Muscle of leg (tissue), 11 donors: Measurements from ENCODE around the gene PCDH7. TPM values are rescaled to one million over a fixed set of nuclear protein-coding genes. Genes with fewer than 3 reads are reported as not detected.
A peak's percentile ranks its signal among the peaks of the same experiment; 100 is the strongest.

Experiments used
- DNase-seq: peaks from one replicate; pipeline ENCODE4 v3.0.0; 2013
- H3K27ac ChIP-seq: one replicate; pipeline ENCODE4 v1.5.1; 2013; ENCODE audit warnings: mild to moderate bottlenecking, low read length, control low read depth
- H3K27me3 ChIP-seq: one replicate; pipeline ENCODE4 v1.6.1; 2013; ENCODE audit warnings: low read length; ENCODE audit not compliant: control insufficient read depth, insufficient read depth
- H3K36me3 ChIP-seq: one replicate; pipeline ENCODE4 v1.6.1; 2013; ENCODE audit warnings: low read length; ENCODE audit not compliant: control insufficient read depth, insufficient read depth
- H3K4me1 ChIP-seq: one replicate; pipeline ENCODE4 v1.6.1; 2013; ENCODE audit warnings: low read length; ENCODE audit not compliant: control insufficient read depth, insufficient read depth
- H3K4me3 ChIP-seq: one replicate; pipeline ENCODE4 v1.5.1; 2013; ENCODE audit warnings: low read length, control low read depth
- H3K9me3 ChIP-seq: replicated peaks from 2 replicates; pipeline ENCODE4 v1.6.1; 2013; ENCODE audit warnings: low read depth, low read length; ENCODE audit not compliant: control insufficient read depth
- WGBS: methylation state at CpG from one replicate; pipeline ENCODE4 v1.1.5; 2013; ENCODE audit warnings: missing lambda C conversion rate; ENCODE audit not compliant: insufficient coverage; 5-methylcytosine and 5-hydroxymethylcytosine counted together
- polyA plus RNA-seq, 8 donors: library from polyadenylated mRNA; unstranded; fragments of 120-200 nt; gene quantifications; one replicate each; pipeline versions ENCODE4 v1.2.1 to v1.2.3, GENCODE V29; 2013; ENCODE audit warnings: inconsistent platforms in 1 of 8, low replicate concordance in 1 of 8; ENCODE audit not compliant: insufficient read length in 8 of 8, insufficient read depth in 1 of 8
- total RNA-seq: library from RNA; stranded (reverse); fragments of 120-200 nt; gene quantifications from one replicate; pipeline ENCODE4 v1.2.4, GENCODE V29; 2013

The PCDH7 gene
- total and polyA plus RNA-seq, 9 donors: 18.3 to 50.5 (median 35.5) TPM

GRCh38 chr4:30725562-30725961 is 5.4 kb downstream of the PCDH7 start:
- no peaks in the 10 kb centered on the region for H3K36me3 ChIP-seq
- H3K4me3 ChIP-seq: peak overlapping the region; percentile 23
- no CpG with 5 or more reads among the region's 2 CpGs for WGBS
- peaks cover 13% of the 10 kb centered on the region for H3K4me1 ChIP-seq
- peak; percentile 17 for DNase-seq
- H3K27me3 ChIP-seq: peaks cover 23% of the 10 kb centered on the region
- H3K9me3 ChIP-seq: no peaks in the 10 kb centered on the region
- H3K27ac ChIP-seq: no peak overlapping the region

- no peaks in the 10 kb centered on the region for H3K9me3 ChIP-seq
- DNase-seq: peak; percentile 43
- H3K27ac ChIP-seq: no peak overlapping the region
- no peaks in the 10 kb centered on the region for H3K36me3 ChIP-seq
- H3K4me1 ChIP-seq: peaks cover 11% of the 10 kb centered on the region
- WGBS: no CpG with 5 or more reads among the region's 2 CpGs
- H3K27me3 ChIP-seq: peaks cover 18% of the 10 kb centered on the region
- H3K4me3 ChIP-seq: peak overlapping the region; percentile 23
Observed at GRCh38 chr4:30726090-30726675, 6.0 kb downstream of the PCDH7 start.

- Histone ChIP-seq H3K9me3 (no peaks in the 10 kb centered on the region), H3K36me3 (no peaks in the 10 kb centered on the region), H3K27me3 (peaks cover 8% of the 10 kb centered on the region), H3K27ac (no peak overlapping the region), H3K4me3 (no peak overlapping the region), H3K4me1 (peaks cover 8% of the 10 kb centered on the region)
- WGBS: no CpG with 5 or more reads among the region's 2 CpGs
- peak; percentile 18 for DNase-seq
Observed at GRCh38 chr4:30727409-30727808, 7.2 kb downstream of the PCDH7 start.

- peak; percentile 21 for DNase-seq
- H3K9me3 ChIP-seq: no peaks in the 10 kb centered on the region
- no CpG with 5 or more reads among the region's 2 CpGs for WGBS
- peaks cover 5% of the 10 kb centered on the region for H3K4me1 ChIP-seq
- H3K4me3 ChIP-seq: no peak overlapping the region
- H3K27me3 ChIP-seq: no peaks in the 10 kb centered on the region
- no peak overlapping the region for H3K27ac ChIP-seq
- H3K36me3 ChIP-seq: no peaks in the 10 kb centered on the region
Observed at GRCh38 chr4:30728311-30728710, 8.1 kb downstream of the PCDH7 start.

- no peaks in the 10 kb centered on the region for H3K27me3 ChIP-seq
- H3K27ac ChIP-seq: no peak overlapping the region
- no peaks in the 10 kb centered on the region for H3K36me3 ChIP-seq
- no peaks in the 10 kb centered on the region for H3K9me3 ChIP-seq
- WGBS: no CpG with 5 or more reads among the region's 3 CpGs
- DNase-seq: no peak
- H3K4me3 ChIP-seq: no peak overlapping the region
- no peaks in the 10 kb centered on the region for H3K4me1 ChIP-seq
Observed at GRCh38 chr4:30743897-30744296, 23.7 kb downstream of the PCDH7 start.

GRCh38 chr4:30744386-30744785 is 24.2 kb downstream of the PCDH7 start:
- no peaks in the 10 kb centered on the region for H3K9me3 ChIP-seq
- H3K4me1 ChIP-seq: no peaks in the 10 kb centered on the region
- no peak for DNase-seq
- H3K36me3 ChIP-seq: no peaks in the 10 kb centered on the region
- no peaks in the 10 kb centered on the region for H3K27me3 ChIP-seq
- no peak overlapping the region for H3K4me3 ChIP-seq
- H3K27ac ChIP-seq: no peak overlapping the region

- Histone ChIP-seq H3K27ac (no peak overlapping the region), H3K4me1 (no peaks in the 10 kb centered on the region)
Observed at GRCh38 chr4:30744957-30745640, 24.9 kb downstream of the PCDH7 start.

GRCh38 chr4:30746735-30747134 is 26.6 kb downstream of the PCDH7 start:
- no CpG with 5 or more reads among the region's 1 CpG for WGBS
- no peaks in the 10 kb centered on the region for H3K9me3 ChIP-seq
- DNase-seq: no peak

More at GRCh38 chr4:30744957-30745640, 24.9 kb downstream of the PCDH7 start:
- no peaks in the 10 kb centered on the region for H3K9me3 ChIP-seq
- H3K27me3 ChIP-seq: no peaks in the 10 kb centered on the region
- H3K4me3 ChIP-seq: no peak overlapping the region
- H3K36me3 ChIP-seq: no peaks in the 10 kb centered on the region
- WGBS: no CpG with 5 or more reads among the region's 4 CpGs
- no peak for DNase-seq

GRCh38 chr4:30753316-30753715 is 33.1 kb downstream of the PCDH7 start:
- whole genome bisulfite sequencing: no CpG with 5 or more reads among the region's 3 CpGs
- Histone ChIP-seq H3K9me3 (no peaks in the 10 kb centered on the region), H3K27me3 (no peaks in the 10 kb centered on the region), H3K4me3 (no peak overlapping the region), H3K27ac (no peak overlapping the region), H3K4me1 (no peaks in the 10 kb centered on the region), H3K36me3 (no peaks in the 10 kb centered on the region)
- DNase-seq: no peak

More at GRCh38 chr4:30746735-30747134, 26.6 kb downstream of the PCDH7 start:
- no peaks in the 10 kb centered on the region for H3K4me1 ChIP-seq
- no peak overlapping the region for H3K27ac ChIP-seq
- no peaks in the 10 kb centered on the region for H3K27me3 ChIP-seq
- no peak overlapping the region for H3K4me3 ChIP-seq
- H3K36me3 ChIP-seq: no peaks in the 10 kb centered on the region

- no CpG with 5 or more reads among the region's 3 CpGs for WGBS
- Histone ChIP-seq H3K27me3 (no peaks in the 10 kb centered on the region), H3K27ac (no peak overlapping the region), H3K4me3 (no peak overlapping the region), H3K4me1 (no peaks in the 10 kb centered on the region), H3K36me3 (no peaks in the 10 kb centered on the region), H3K9me3 (no peaks in the 10 kb centered on the region)
- DNase-seq: no peak
Observed at GRCh38 chr4:30754021-30754420, 33.9 kb downstream of the PCDH7 start.
